WTC11 (cell line): Measurements from ENCODE around the gene PPP1R9A. TPM values are rescaled to one million over a fixed set of nuclear protein-coding genes. Genes with fewer than 3 reads are reported as not detected.
A peak's percentile ranks its signal among the peaks of the same experiment; 100 is the strongest.

Experiments
- ATAC-seq: fragments of 200-7000 bp; cut with Tn5 transposase; 2 replicates; pipeline ENCODE4 v1.10.0; 2021; ENCODE audit warnings: mild to moderate bottlenecking, moderate library complexity
- CTCF ChIA-PET: fragments of 300-600 bp; sonication (Branson Sonifier 250); formaldehyde crosslinking; loops from one replicate; lab custom pipeline; 2021; ENCODE audit warnings: antibody characterized with exemption; lab: Charles Lee
- POLR2A ChIA-PET: fragments of 350-600 bp; sonication (Branson Sonifier 250); formaldehyde crosslinking; loops from one replicate; lab custom pipeline; 2021; ENCODE audit warnings: antibody characterized with exemption; lab: Charles Lee
- DNase-seq: peaks from one replicate; pipeline ENCODE4 v3.0.0; 2021; ENCODE audit warnings: low spot score
- H3K27ac Mint-ChIP-seq: 2 replicates; pipeline ENCODE4 v1.8.0; 2021; ENCODE audit warnings: mixed read lengths
- H3K27me3 Mint-ChIP-seq: 2 replicates; pipeline ENCODE4 v1.8.0; 2021; ENCODE audit warnings: low read depth, mild to moderate bottlenecking, moderate library complexity, mixed read lengths
- H3K36me3 Mint-ChIP-seq: 2 replicates; pipeline ENCODE4 v1.8.0; 2021; ENCODE audit warnings: mixed read lengths
- H3K4me1 Mint-ChIP-seq: 2 replicates; pipeline ENCODE4 v1.8.0; 2022; ENCODE audit warnings: mixed read lengths
- H3K4me3 Mint-ChIP-seq: 2 replicates; pipeline ENCODE4 v1.8.0; 2021; ENCODE audit warnings: mild to moderate bottlenecking, moderate library complexity, mixed read lengths
- H3K9me3 Mint-ChIP-seq: 2 replicates; pipeline ENCODE4 v1.8.0; 2021; ENCODE audit warnings: mixed read lengths
- CREB1 ChIP-seq: sonication (generic); formaldehyde crosslinking; IDR thresholded peaks from 2 replicates; pipeline ENCODE4 v1.8.0; 2023; ENCODE audit warnings: mild to moderate bottlenecking, missing genetic modification reagents
- ETV6 ChIP-seq: sonication (generic); formaldehyde crosslinking; IDR thresholded peaks from 2 replicates; pipeline ENCODE4 v1.8.1; 2022; ENCODE audit warnings: mild to moderate bottlenecking, missing genetic modification reagents
- GRHL2 ChIP-seq: fragments of 250-450 bp; sonication (Bioruptor Pico); IDR thresholded peaks from 2 replicates; pipeline ENCODE4 v1.8.0; 2022; ENCODE audit warnings: mild to moderate bottlenecking, moderate library complexity; ENCODE audit not compliant: insufficient replicate concordance, severe bottlenecking
- HMGA2 ChIP-seq: fragments of 250-450 bp; sonication (Bioruptor Pico); IDR thresholded peaks from 2 replicates; pipeline ENCODE4 v1.4.0; 2021; ENCODE audit warnings: mild to moderate bottlenecking, moderate library complexity
- NFE2L1 ChIP-seq: sonication (generic); formaldehyde crosslinking; IDR thresholded peaks from 2 replicates; pipeline ENCODE4 v1.8.1; 2023; ENCODE audit warnings: missing genetic modification reagents
- RELA ChIP-seq: sonication (generic); formaldehyde crosslinking; IDR thresholded peaks from 2 replicates; pipeline ENCODE4 v1.8.1; 2022; ENCODE audit warnings: missing genetic modification reagents, mild to moderate bottlenecking, borderline replicate concordance
- RORB ChIP-seq: fragments of 250-450 bp; sonication (Bioruptor Pico); IDR thresholded peaks from 2 replicates; pipeline ENCODE4 v1.9.0; 2021; ENCODE audit warnings: mild to moderate bottlenecking
- SMAD3 ChIP-seq: sonication (generic); formaldehyde crosslinking; IDR thresholded peaks from 2 replicates; pipeline ENCODE4 v1.8.0; 2022; ENCODE audit warnings: missing genetic modification reagents, mild to moderate bottlenecking, borderline replicate concordance
- SMAD4 ChIP-seq: sonication (generic); formaldehyde crosslinking; IDR thresholded peaks from 2 replicates; pipeline ENCODE4 v1.8.0; 2022; ENCODE audit warnings: mild to moderate bottlenecking, missing genetic modification reagents
- SOX15 ChIP-seq: fragments of 250-450 bp; sonication (Bioruptor Pico); IDR thresholded peaks from 2 replicates; pipeline ENCODE4 v1.9.0; 2021; ENCODE audit warnings: mild to moderate bottlenecking
- ZBTB21 ChIP-seq: sonication (generic); formaldehyde crosslinking; IDR thresholded peaks from 2 replicates; pipeline ENCODE4 v1.8.1; 2023; ENCODE audit warnings: mild to moderate bottlenecking, missing genetic modification reagents, borderline replicate concordance
- ZNF263 ChIP-seq: sonication (generic); formaldehyde crosslinking; IDR thresholded peaks from 2 replicates; pipeline ENCODE4 v1.8.1; 2022; ENCODE audit warnings: low read depth, mild to moderate bottlenecking, moderate library complexity, missing genetic modification reagents
- ZNF317 ChIP-seq: sonication (generic); formaldehyde crosslinking; IDR thresholded peaks from 2 replicates; pipeline ENCODE4 v1.8.1; 2023; ENCODE audit warnings: low read depth, mild to moderate bottlenecking, moderate library complexity, missing genetic modification reagents, borderline replicate concordance
- ZNF423 ChIP-seq: fragments of 250-450 bp; sonication (Bioruptor Pico); IDR thresholded peaks from 2 replicates; pipeline ENCODE4 v2.1.2; 2022; ENCODE audit warnings: mild to moderate bottlenecking, moderate library complexity
- total RNA-seq: library from RNA; stranded (reverse); gene quantifications from 3 replicates; pipeline ENCODE4 v1.2.3, GENCODE V29; 2021
- TF ChIP-seq, protein P1 (sequence below): sonication (generic); formaldehyde crosslinking; IDR thresholded peaks from 2 replicates; pipeline ENCODE4 v1.8.0; 2022; ENCODE audit warnings: mild to moderate bottlenecking, missing genetic modification reagents
- TF ChIP-seq, protein P2 (sequence below): sonication (generic); formaldehyde crosslinking; IDR thresholded peaks from 2 replicates; pipeline ENCODE4 v1.8.0; 2023; ENCODE audit warnings: mild to moderate bottlenecking, missing genetic modification reagents
- TF ChIP-seq, protein P3 (sequence below): sonication (generic); formaldehyde crosslinking; conservative IDR thresholded peaks from 2 replicates; pipeline ENCODE4 v1.8.1; 2022; ENCODE audit warnings: mild to moderate bottlenecking, missing genetic modification reagents
- TF ChIP-seq, protein P4 (sequence below): sonication (generic); formaldehyde crosslinking; IDR thresholded peaks from 2 replicates; pipeline ENCODE4 v1.8.1; 2023; ENCODE audit warnings: mild to moderate bottlenecking, moderate library complexity, missing genetic modification reagents
- TF ChIP-seq, protein P5 (sequence below): sonication (generic); formaldehyde crosslinking; IDR thresholded peaks from 2 replicates; pipeline ENCODE4 v1.8.0; 2022; ENCODE audit warnings: mild to moderate bottlenecking, missing genetic modification reagents
- TF ChIP-seq, protein P6 (sequence below): sonication (generic); formaldehyde crosslinking; IDR thresholded peaks from 2 replicates; pipeline ENCODE4 v1.8.1; 2022; ENCODE audit warnings: missing genetic modification reagents, borderline replicate concordance
- TF ChIP-seq, protein P7 (sequence below): sonication (generic); formaldehyde crosslinking; IDR thresholded peaks from 2 replicates; pipeline ENCODE4 v1.8.0; 2023; ENCODE audit warnings: missing genetic modification reagents
- TF ChIP-seq, protein P8 (sequence below): sonication (generic); formaldehyde crosslinking; IDR thresholded peaks from 2 replicates; pipeline ENCODE4 v1.8.1; 2022; ENCODE audit warnings: mild to moderate bottlenecking, moderate library complexity, missing genetic modification reagents

PPP1R9A gene
- total RNA-seq, 1 experiment from 2014 or later: 16.8 TPM

DNA sequence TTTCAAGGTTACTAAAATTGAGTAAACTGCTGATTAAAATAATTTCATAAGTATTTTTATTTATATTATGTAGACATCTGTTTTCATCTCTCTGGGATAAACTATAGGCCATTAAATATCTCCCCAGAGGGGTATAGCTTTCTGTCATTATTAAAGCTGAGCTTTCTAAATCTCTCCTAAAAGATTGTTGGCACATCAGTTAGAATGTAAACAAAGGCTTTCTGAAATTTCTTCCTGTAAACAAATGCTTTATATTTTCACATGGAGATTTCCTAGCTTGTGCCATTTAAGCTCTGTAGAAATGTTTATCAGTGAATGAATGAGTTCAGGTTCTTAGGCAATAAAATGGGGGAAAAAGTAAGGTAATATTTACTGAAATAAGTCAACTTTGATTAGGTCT lies 35.7 kb downstream of the PPP1R9A start (continued):
- TF ChIP-seq, protein P1, sequence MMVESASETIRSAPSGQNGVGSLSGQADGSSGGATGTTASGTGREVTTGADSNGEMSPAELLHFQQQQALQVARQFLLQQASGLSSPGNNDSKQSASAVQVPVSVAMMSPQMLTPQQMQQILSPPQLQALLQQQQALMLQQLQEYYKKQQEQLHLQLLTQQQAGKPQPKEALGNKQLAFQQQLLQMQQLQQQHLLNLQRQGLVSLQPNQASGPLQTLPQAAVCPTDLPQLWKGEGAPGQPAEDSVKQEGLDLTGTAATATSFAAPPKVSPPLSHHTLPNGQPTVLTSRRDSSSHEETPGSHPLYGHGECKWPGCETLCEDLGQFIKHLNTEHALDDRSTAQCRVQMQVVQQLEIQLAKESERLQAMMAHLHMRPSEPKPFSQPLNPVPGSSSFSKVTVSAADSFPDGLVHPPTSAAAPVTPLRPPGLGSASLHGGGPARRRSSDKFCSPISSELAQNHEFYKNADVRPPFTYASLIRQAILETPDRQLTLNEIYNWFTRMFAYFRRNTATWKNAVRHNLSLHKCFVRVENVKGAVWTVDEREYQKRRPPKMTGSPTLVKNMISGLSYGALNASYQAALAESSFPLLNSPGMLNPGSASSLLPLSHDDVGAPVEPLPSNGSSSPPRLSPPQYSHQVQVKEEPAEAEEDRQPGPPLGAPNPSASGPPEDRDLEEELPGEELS (CRISPR knock-in tag): no peak
- no peak for TF ChIP-seq CREB1
- TF ChIP-seq, protein P2, sequence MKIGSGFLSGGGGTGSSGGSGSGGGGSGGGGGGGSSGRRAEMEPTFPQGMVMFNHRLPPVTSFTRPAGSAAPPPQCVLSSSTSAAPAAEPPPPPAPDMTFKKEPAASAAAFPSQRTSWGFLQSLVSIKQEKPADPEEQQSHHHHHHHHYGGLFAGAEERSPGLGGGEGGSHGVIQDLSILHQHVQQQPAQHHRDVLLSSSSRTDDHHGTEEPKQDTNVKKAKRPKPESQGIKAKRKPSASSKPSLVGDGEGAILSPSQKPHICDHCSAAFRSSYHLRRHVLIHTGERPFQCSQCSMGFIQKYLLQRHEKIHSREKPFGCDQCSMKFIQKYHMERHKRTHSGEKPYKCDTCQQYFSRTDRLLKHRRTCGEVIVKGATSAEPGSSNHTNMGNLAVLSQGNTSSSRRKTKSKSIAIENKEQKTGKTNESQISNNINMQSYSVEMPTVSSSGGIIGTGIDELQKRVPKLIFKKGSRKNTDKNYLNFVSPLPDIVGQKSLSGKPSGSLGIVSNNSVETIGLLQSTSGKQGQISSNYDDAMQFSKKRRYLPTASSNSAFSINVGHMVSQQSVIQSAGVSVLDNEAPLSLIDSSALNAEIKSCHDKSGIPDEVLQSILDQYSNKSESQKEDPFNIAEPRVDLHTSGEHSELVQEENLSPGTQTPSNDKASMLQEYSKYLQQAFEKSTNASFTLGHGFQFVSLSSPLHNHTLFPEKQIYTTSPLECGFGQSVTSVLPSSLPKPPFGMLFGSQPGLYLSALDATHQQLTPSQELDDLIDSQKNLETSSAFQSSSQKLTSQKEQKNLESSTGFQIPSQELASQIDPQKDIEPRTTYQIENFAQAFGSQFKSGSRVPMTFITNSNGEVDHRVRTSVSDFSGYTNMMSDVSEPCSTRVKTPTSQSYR (CRISPR knock-in tag): no peak
- TF ChIP-seq, protein P3, sequence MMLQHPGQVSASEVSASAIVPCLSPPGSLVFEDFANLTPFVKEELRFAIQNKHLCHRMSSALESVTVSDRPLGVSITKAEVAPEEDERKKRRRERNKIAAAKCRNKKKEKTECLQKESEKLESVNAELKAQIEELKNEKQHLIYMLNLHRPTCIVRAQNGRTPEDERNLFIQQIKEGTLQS (CRISPR knock-in tag): no peak
- no peak for TF ChIP-seq SMAD4

DNA sequence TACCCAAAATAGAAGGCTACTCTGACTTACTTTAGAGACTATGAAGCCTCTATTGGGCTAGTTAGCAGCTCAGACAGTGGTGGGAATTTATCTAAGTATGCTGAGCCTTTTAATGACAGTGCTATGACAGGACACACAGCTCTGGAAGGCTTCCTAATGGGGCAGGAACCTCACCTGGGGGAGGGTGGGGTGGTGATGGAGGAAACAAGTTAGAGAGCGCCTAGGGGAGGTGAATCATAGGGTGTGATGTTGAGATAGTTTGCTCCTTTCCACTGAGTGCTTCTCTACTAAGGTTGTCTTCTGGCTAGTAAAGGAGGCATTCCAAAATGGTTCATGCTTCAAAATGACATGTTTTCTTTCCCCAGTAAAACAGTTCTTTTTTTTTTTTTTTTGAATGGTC lies 42.1 kb downstream of the PPP1R9A start:
- no peak for DNase-seq
- no peak overlapping the region for H3K27ac Mint-ChIP-seq
- ChIA-PET POLR2A (no interaction called here), CTCF (no interaction called here)
- H3K27me3 Mint-ChIP-seq: no peaks in the 10 kb centered on the region
- no peak; the same call in 1 of the 2 replicates for ATAC-seq
- TF ChIP-seq GRHL2 (CRISPR knock-in tag) (no peak), RORB (CRISPR knock-in tag) (no peak), ETV6 (CRISPR knock-in tag) (no peak), ZNF317 (CRISPR knock-in tag) (no peak), HMGA2 (no peak), SMAD3 (CRISPR knock-in tag) (no peak), ZNF423 (CRISPR knock-in tag) (no peak), ZBTB21 (CRISPR knock-in tag) (no peak), SOX15 (no peak)
- TF ChIP-seq, protein P4, sequence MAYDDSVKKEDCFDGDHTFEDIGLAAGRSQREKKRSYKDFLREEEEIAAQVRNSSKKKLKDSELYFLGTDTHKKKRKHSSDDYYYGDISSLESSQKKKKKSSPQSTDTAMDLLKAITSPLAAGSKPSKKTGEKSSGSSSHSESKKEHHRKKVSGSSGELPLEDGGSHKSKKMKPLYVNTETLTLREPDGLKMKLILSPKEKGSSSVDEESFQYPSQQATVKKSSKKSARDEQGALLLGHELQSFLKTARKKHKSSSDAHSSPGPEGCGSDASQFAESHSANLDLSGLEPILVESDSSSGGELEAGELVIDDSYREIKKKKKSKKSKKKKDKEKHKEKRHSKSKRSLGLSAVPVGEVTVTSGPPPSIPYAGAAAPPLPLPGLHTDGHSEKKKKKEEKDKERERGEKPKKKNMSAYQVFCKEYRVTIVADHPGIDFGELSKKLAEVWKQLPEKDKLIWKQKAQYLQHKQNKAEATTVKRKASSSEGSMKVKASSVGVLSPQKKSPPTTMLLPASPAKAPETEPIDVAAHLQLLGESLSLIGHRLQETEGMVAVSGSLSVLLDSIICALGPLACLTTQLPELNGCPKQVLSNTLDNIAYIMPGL: no peak
- peaks cover 12% of the 10 kb centered on the region; the same call in 1 of the 2 replicates for H3K36me3 Mint-ChIP-seq
- H3K9me3 Mint-ChIP-seq: peaks cover 17% of the 10 kb centered on the region
- peaks cover 11% of the 10 kb centered on the region for H3K4me1 Mint-ChIP-seq
- no peak overlapping the region for H3K4me3 Mint-ChIP-seq

DNA sequence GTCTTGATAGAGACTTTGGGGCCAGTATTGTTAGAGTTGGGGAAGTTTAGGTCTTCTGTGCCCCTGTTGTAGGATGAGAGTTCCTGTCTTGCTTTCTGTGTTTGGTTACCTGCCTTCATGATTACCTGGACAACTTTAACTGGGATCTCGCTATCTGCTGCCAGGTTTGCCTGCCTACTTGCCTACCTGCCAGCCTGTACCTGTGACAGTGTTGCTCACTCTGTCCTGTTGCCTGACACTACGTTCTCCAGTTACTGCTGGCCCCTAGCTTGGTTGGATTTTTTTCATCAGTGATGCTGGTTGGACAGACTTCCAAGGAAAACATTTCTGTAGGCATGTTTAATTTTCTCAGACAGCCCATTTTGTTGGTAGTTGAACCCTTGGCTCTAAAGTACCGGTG lies 48.4 kb downstream of the PPP1R9A start:
- peak overlapping the region; percentile 4; the same call in 1 of the 2 replicates for H3K27ac Mint-ChIP-seq
- DNase-seq: no peak

More for the DNA sequence above, 48.4 kb downstream of the PPP1R9A start:
- peaks cover 16% of the 10 kb centered on the region for H3K4me1 Mint-ChIP-seq
- no peak for ATAC-seq
- TF ChIP-seq, protein P5, sequence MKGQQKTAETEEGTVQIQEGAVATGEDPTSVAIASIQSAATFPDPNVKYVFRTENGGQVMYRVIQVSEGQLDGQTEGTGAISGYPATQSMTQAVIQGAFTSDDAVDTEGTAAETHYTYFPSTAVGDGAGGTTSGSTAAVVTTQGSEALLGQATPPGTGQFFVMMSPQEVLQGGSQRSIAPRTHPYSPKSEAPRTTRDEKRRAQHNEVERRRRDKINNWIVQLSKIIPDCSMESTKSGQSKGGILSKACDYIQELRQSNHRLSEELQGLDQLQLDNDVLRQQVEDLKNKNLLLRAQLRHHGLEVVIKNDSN (CRISPR knock-in tag): no peak
- TF ChIP-seq, protein P6, sequence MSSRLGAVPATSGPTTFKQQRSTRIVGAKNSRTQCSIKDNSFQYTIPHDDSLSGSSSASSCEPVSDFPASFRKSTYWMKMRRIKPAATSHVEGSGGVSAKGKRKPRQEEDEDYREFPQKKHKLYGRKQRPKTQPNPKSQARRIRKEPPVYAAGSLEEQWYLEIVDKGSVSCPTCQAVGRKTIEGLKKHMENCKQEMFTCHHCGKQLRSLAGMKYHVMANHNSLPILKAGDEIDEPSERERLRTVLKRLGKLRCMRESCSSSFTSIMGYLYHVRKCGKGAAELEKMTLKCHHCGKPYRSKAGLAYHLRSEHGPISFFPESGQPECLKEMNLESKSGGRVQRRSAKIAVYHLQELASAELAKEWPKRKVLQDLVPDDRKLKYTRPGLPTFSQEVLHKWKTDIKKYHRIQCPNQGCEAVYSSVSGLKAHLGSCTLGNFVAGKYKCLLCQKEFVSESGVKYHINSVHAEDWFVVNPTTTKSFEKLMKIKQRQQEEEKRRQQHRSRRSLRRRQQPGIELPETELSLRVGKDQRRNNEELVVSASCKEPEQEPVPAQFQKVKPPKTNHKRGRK (CRISPR knock-in tag): no peak
- TF ChIP-seq, protein P7, sequence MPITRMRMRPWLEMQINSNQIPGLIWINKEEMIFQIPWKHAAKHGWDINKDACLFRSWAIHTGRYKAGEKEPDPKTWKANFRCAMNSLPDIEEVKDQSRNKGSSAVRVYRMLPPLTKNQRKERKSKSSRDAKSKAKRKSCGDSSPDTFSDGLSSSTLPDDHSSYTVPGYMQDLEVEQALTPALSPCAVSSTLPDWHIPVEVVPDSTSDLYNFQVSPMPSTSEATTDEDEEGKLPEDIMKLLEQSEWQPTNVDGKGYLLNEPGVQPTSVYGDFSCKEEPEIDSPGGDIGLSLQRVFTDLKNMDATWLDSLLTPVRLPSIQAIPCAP: no peak
- TF ChIP-seq RELA (CRISPR knock-in tag): no peak
- no peak for TF ChIP-seq CREB1
- TF ChIP-seq, protein P8, sequence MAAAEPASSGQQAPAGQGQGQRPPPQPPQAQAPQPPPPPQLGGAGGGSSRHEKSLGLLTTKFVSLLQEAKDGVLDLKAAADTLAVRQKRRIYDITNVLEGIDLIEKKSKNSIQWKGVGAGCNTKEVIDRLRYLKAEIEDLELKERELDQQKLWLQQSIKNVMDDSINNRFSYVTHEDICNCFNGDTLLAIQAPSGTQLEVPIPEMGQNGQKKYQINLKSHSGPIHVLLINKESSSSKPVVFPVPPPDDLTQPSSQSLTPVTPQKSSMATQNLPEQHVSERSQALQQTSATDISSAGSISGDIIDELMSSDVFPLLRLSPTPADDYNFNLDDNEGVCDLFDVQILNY (CRISPR knock-in tag): no peak
- no peak for TF ChIP-seq SOX15
- no peak for TF ChIP-seq ZNF263
- TF ChIP-seq NFE2L1 (CRISPR knock-in tag): no peak
- TF ChIP-seq, all 79 proteins: peak for 0
- Mint-ChIP-seq H3K27me3 (no peaks in the 10 kb centered on the region), H3K4me3 (no peak overlapping the region), H3K36me3 (peaks cover 12% of the 10 kb centered on the region; the same call in 1 of the 2 replicates), H3K9me3 (peaks cover 17% of the 10 kb centered on the region)
- POLR2A ChIA-PET: no interaction called here
- CTCF ChIA-PET: no interaction called here
